ENCODE data around the gene SPATA31D4. TPM values are rescaled to one million over a fixed set of nuclear protein-coding genes. Genes with fewer than 3 reads are reported as not detected.
"Not testable (repeated sequence)": the region's sequence is repeated elsewhere in the genome, so short reads cannot be mapped to it uniquely, and the experiment has no call there.

SPATA31D4 gene
- total RNA-seq, 4 donors from 2014 or later, result not detected

- no peak overlapping the region for H3K4me3 ChIP-seq
- H3K27me3 ChIP-seq, result no peaks in the 10 kb centered on the region
- no peaks in the 10 kb centered on the region for H3K4me1 ChIP-seq
- no peak for TF ChIP-seq POLR2A (IDR thresholded peaks at IDR 0.05)
- TF ChIP-seq CTCF (IDR thresholded peaks at IDR 0.05), result no peak
- H3K9me3 ChIP-seq, result no peaks in the 10 kb centered on the region
- no peak overlapping the region for H3K27ac ChIP-seq
- DNase-seq, result no peak
- no peaks in the 10 kb centered on the region for H3K36me3 ChIP-seq
These were observed 21.6 kb upstream of the SPATA31D4 start for GRCh38 chr9:81906671-81907070.

- no peak for DNase-seq
- Histone ChIP-seq H3K4me1 (no peaks in the 10 kb centered on the region), H3K27me3 (no peaks in the 10 kb centered on the region), H3K9me3 (no peaks in the 10 kb centered on the region), H3K36me3 (no peaks in the 10 kb centered on the region), H3K27ac (no peak overlapping the region), H3K4me3 (no peak overlapping the region)
- TF ChIP-seq POLR2A (IDR thresholded peaks at IDR 0.05), result no peak
- no peak for TF ChIP-seq CTCF (IDR thresholded peaks at IDR 0.05)
These were observed 16.1 kb upstream of the SPATA31D4 start for GRCh38 chr9:81912135-81912534.

GRCh38 chr9:81915801-81916505 is 12.3 kb upstream of the SPATA31D4 start:
- no peaks in the 10 kb centered on the region for H3K9me3 ChIP-seq
- H3K4me1 ChIP-seq, result no peaks in the 10 kb centered on the region
- no peak overlapping the region for H3K4me3 ChIP-seq
- no peak for DNase-seq
- H3K27me3 ChIP-seq, result no peaks in the 10 kb centered on the region
- no peaks in the 10 kb centered on the region for H3K36me3 ChIP-seq
- no peak overlapping the region for H3K27ac ChIP-seq
- TF ChIP-seq POLR2A (IDR thresholded peaks at IDR 0.05) (no peak), CTCF (IDR thresholded peaks at IDR 0.05) (no peak)

- not testable (repeated sequence) for H3K27me3 ChIP-seq, H3K4me3 ChIP-seq, H3K36me3 ChIP-seq, H3K9me3 ChIP-seq, H3K4me1 ChIP-seq, DNase-seq, H3K27ac ChIP-seq
These were observed 9.7 kb upstream of the SPATA31D4 start for GRCh38 chr9:81918507-81918906.

- not testable (repeated sequence) for H3K9me3 ChIP-seq, H3K27ac ChIP-seq, H3K27me3 ChIP-seq, DNase-seq, H3K36me3 ChIP-seq, H3K4me3 ChIP-seq, H3K4me1 ChIP-seq
These were observed 1.9 kb downstream of the SPATA31D4 start for GRCh38 chr9:81930147-81930546.

- H3K27ac ChIP-seq, DNase-seq, H3K9me3 ChIP-seq: not testable (repeated sequence)
These were observed 5.3 kb downstream of the SPATA31D4 start for GRCh38 chr9:81933547-81933946.

GRCh38 chr9:81943393-81943792 is 15.2 kb downstream of the SPATA31D4 start, which contains the start of gene SPATA31D3:
Gene SPATA31D3 (plus strand): TSS chr9:81943500. CDS start chr9:81943586, 86 bp downstream.
- DNase-seq, H3K9me3 ChIP-seq, H3K4me1 ChIP-seq, H3K4me3 ChIP-seq, H3K27me3 ChIP-seq, H3K36me3 ChIP-seq, H3K27ac ChIP-seq: not testable (repeated sequence)

More at GRCh38 chr9:81933547-81933946, 5.3 kb downstream of the SPATA31D4 start:
- not testable (repeated sequence) for H3K36me3 ChIP-seq, H3K4me3 ChIP-seq, H3K4me1 ChIP-seq, H3K27me3 ChIP-seq

- not testable (repeated sequence) for H3K4me3 ChIP-seq, H3K36me3 ChIP-seq, H3K27ac ChIP-seq, H3K27me3 ChIP-seq, H3K4me1 ChIP-seq, DNase-seq, H3K9me3 ChIP-seq
These were observed 20.4 kb downstream of the SPATA31D4 start for GRCh38 chr9:81948650-81949049.
